Measurements from ENCODE around the gene EIF2B4.

GRCh38 chr2:27350106-27350693 is 19.9 kb downstream of the EIF2B4 start:
- TF ChIP-seq CTCF (IDR thresholded peaks at IDR 0.05): no peak
- TF ChIP-seq POLR2A (IDR thresholded peaks at IDR 0.05): no peak

All from body of pancreas (tissue), 4 donors.